ENCODE measurements around the gene TBCA.

DNA sequence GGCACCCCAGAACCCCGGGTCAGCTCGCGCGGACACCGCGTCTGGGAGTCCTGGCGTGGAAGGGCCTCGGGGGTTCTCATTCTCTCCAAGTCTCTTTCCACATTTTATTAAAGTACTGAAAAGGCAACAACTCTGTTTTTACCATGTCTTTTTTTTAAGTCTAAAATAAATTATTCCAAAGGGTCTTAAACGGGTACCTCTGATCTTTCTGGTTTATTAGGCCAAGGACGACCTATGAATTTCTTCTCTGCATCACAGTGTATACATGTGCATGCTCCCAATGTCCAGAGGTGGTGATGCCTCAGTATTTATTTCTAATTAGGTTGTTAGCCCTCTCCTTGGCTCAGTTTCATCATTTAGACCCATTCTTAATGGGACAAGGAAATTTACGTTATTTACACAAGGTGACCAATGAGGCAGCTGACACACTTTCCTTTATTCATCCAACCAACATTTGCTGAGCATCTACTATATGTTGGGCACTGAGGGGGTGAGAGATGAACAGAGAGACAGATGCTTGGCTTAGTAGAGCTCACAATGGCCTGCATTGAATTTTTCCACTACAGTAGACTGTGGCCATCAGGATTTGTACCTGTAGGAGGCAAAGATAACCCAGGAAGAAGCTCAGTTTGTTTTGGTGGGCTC lies 130.0 kb downstream of the TBCA start:
- TF ChIP-seq, protein P1, sequence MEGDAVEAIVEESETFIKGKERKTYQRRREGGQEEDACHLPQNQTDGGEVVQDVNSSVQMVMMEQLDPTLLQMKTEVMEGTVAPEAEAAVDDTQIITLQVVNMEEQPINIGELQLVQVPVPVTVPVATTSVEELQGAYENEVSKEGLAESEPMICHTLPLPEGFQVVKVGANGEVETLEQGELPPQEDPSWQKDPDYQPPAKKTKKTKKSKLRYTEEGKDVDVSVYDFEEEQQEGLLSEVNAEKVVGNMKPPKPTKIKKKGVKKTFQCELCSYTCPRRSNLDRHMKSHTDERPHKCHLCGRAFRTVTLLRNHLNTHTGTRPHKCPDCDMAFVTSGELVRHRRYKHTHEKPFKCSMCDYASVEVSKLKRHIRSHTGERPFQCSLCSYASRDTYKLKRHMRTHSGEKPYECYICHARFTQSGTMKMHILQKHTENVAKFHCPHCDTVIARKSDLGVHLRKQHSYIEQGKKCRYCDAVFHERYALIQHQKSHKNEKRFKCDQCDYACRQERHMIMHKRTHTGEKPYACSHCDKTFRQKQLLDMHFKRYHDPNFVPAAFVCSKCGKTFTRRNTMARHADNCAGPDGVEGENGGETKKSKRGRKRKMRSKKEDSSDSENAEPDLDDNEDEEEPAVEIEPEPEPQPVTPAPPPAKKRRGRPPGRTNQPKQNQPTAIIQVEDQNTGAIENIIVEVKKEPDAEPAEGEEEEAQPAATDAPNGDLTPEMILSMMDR (IDR thresholded peaks at IDR 0.05), result no peak
- TF ChIP-seq FOXJ3 (CRISPR knock-in tag; IDR thresholded peaks at IDR 0.05; ENCODE audit: borderline replicate concordance) (no peak), NR1H2 (CRISPR knock-in tag; IDR thresholded peaks at IDR 0.05) (no peak), NFYB (CRISPR knock-in tag; conservative IDR thresholded peaks at IDR 0.05; ENCODE audit: low read depth) (no peak), ZNF232 (CRISPR knock-in tag; IDR thresholded peaks at IDR 0.05) (no peak), RELA (CRISPR knock-in tag; IDR thresholded peaks at IDR 0.05; ENCODE audit: borderline replicate concordance) (no peak), ZBTB21 (CRISPR knock-in tag; IDR thresholded peaks at IDR 0.05; ENCODE audit: borderline replicate concordance) (no peak)
- TF ChIP-seq, protein P2, sequence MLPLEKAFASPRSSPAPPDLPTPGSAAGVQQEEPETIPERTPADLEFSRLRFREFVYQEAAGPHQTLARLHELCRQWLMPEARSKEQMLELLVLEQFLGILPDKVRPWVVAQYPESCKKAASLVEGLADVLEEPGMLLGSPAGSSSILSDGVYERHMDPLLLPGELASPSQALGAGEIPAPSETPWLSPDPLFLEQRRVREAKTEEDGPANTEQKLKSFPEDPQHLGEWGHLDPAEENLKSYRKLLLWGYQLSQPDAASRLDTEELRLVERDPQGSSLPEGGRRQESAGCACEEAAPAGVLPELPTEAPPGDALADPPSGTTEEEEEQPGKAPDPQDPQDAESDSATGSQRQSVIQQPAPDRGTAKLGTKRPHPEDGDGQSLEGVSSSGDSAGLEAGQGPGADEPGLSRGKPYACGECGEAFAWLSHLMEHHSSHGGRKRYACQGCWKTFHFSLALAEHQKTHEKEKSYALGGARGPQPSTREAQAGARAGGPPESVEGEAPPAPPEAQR (CRISPR knock-in tag; IDR thresholded peaks at IDR 0.05), result no peak
- TF ChIP-seq, protein P3, sequence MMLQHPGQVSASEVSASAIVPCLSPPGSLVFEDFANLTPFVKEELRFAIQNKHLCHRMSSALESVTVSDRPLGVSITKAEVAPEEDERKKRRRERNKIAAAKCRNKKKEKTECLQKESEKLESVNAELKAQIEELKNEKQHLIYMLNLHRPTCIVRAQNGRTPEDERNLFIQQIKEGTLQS (CRISPR knock-in tag; conservative IDR thresholded peaks at IDR 0.05), result no peak
- TF ChIP-seq, protein P4, sequence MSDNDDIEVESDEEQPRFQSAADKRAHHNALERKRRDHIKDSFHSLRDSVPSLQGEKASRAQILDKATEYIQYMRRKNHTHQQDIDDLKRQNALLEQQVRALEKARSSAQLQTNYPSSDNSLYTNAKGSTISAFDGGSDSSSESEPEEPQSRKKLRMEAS (CRISPR knock-in tag; IDR thresholded peaks at IDR 0.05), result no peak
- TF ChIP-seq, protein P5, sequence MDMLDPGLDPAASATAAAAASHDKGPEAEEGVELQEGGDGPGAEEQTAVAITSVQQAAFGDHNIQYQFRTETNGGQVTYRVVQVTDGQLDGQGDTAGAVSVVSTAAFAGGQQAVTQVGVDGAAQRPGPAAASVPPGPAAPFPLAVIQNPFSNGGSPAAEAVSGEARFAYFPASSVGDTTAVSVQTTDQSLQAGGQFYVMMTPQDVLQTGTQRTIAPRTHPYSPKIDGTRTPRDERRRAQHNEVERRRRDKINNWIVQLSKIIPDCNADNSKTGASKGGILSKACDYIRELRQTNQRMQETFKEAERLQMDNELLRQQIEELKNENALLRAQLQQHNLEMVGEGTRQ (CRISPR knock-in tag; IDR thresholded peaks at IDR 0.05), result no peak
- TF ChIP-seq, protein P6, sequence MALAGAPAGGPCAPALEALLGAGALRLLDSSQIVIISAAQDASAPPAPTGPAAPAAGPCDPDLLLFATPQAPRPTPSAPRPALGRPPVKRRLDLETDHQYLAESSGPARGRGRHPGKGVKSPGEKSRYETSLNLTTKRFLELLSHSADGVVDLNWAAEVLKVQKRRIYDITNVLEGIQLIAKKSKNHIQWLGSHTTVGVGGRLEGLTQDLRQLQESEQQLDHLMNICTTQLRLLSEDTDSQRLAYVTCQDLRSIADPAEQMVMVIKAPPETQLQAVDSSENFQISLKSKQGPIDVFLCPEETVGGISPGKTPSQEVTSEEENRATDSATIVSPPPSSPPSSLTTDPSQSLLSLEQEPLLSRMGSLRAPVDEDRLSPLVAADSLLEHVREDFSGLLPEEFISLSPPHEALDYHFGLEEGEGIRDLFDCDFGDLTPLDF (CRISPR knock-in tag; IDR thresholded peaks at IDR 0.05), result no peak
- TF ChIP-seq, protein P7, sequence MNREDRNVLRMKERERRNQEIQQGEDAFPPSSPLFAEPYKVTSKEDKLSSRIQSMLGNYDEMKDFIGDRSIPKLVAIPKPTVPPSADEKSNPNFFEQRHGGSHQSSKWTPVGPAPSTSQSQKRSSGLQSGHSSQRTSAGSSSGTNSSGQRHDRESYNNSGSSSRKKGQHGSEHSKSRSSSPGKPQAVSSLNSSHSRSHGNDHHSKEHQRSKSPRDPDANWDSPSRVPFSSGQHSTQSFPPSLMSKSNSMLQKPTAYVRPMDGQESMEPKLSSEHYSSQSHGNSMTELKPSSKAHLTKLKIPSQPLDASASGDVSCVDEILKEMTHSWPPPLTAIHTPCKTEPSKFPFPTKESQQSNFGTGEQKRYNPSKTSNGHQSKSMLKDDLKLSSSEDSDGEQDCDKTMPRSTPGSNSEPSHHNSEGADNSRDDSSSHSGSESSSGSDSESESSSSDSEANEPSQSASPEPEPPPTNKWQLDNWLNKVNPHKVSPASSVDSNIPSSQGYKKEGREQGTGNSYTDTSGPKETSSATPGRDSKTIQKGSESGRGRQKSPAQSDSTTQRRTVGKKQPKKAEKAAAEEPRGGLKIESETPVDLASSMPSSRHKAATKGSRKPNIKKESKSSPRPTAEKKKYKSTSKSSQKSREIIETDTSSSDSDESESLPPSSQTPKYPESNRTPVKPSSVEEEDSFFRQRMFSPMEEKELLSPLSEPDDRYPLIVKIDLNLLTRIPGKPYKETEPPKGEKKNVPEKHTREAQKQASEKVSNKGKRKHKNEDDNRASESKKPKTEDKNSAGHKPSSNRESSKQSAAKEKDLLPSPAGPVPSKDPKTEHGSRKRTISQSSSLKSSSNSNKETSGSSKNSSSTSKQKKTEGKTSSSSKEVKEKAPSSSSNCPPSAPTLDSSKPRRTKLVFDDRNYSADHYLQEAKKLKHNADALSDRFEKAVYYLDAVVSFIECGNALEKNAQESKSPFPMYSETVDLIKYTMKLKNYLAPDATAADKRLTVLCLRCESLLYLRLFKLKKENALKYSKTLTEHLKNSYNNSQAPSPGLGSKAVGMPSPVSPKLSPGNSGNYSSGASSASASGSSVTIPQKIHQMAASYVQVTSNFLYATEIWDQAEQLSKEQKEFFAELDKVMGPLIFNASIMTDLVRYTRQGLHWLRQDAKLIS (CRISPR knock-in tag; IDR thresholded peaks at IDR 0.05; ENCODE audit: borderline replicate concordance), result no peak
- TF ChIP-seq, protein P8, sequence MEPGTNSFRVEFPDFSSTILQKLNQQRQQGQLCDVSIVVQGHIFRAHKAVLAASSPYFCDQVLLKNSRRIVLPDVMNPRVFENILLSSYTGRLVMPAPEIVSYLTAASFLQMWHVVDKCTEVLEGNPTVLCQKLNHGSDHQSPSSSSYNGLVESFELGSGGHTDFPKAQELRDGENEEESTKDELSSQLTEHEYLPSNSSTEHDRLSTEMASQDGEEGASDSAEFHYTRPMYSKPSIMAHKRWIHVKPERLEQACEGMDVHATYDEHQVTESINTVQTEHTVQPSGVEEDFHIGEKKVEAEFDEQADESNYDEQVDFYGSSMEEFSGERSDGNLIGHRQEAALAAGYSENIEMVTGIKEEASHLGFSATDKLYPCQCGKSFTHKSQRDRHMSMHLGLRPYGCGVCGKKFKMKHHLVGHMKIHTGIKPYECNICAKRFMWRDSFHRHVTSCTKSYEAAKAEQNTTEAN (CRISPR knock-in tag; IDR thresholded peaks at IDR 0.05), result no peak

All from WTC11 (cell line).